ENCODE results near the gene SLC25A26. TPM values are rescaled to one million over a fixed set of nuclear protein-coding genes. Genes with fewer than 3 reads are reported as not detected.

SLC25A26 gene
- total RNA-seq, 4 donors from 2014 or later = 20.1 to 44.4 (median 23.2) TPM

- H3K27ac ChIP-seq = no peak overlapping the region
- no peaks in the 10 kb centered on the region for H3K9me3 ChIP-seq
- peaks cover 0 to 46% (median 0%) of the 10 kb centered on the region in 4 donors for H3K4me1 ChIP-seq
- no peaks in the 10 kb centered on the region for H3K27me3 ChIP-seq
- H3K36me3 ChIP-seq = no peaks in the 10 kb centered on the region
- 29 to 46% methylated on average over 6 of the region's 6 CpGs for WGBS, 2 donors
- DNase-seq (ENCODE audit: low spot score in 2 of 2) = no peak
- TF ChIP-seq POLR2A (IDR thresholded peaks at IDR 0.05) (no peak), EP300 (IDR thresholded peaks at IDR 0.05) (no peak), CTCF (IDR thresholded peaks at IDR 0.05) (no peak)
- H3K4me3 ChIP-seq = no peak overlapping the region
Observed at GRCh38 chr3:66353530-66353929, 132.7 kb downstream of the SLC25A26 start.

GRCh38 chr3:66354001-66354400 lies 133.2 kb downstream of the SLC25A26 start:
- TF ChIP-seq POLR2A (IDR thresholded peaks at IDR 0.05) (no peak), CTCF (IDR thresholded peaks at IDR 0.05) (no peak), EP300 (IDR thresholded peaks at IDR 0.05) (no peak)
- Histone ChIP-seq H3K4me3 (no peak overlapping the region), H3K27ac (no peak overlapping the region), H3K4me1 (peaks cover 0 to 46% (median 0%) of the 10 kb centered on the region in 4 donors), H3K9me3 (no peaks in the 10 kb centered on the region), H3K36me3 (no peaks in the 10 kb centered on the region), H3K27me3 (no peaks in the 10 kb centered on the region)
- 57 to 68% methylated on average over 2 of the region's 2 CpGs for WGBS, 2 donors
- DNase-seq (ENCODE audit: low spot score in 2 of 2) = no peak

GRCh38 chr3:66355394-66355793 lies 134.6 kb downstream of the SLC25A26 start:
- Histone ChIP-seq H3K27me3 (no peaks in the 10 kb centered on the region), H3K4me3 (no peak overlapping the region), H3K27ac (no peak overlapping the region), H3K36me3 (no peaks in the 10 kb centered on the region), H3K9me3 (no peaks in the 10 kb centered on the region), H3K4me1 (peaks cover 0 to 32% (median 0%) of the 10 kb centered on the region in 4 donors)
- DNase-seq (ENCODE audit: low spot score in 2 of 2) = no peak
- TF ChIP-seq CTCF (IDR thresholded peaks at IDR 0.05) (no peak), EP300 (IDR thresholded peaks at IDR 0.05) (no peak), POLR2A (IDR thresholded peaks at IDR 0.05) (no peak)
- WGBS, 2 donors = 94% methylated on average over 3 of the region's 3 CpGs

- H3K27me3 ChIP-seq = no peaks in the 10 kb centered on the region
- H3K4me1 ChIP-seq = peaks cover 0 to 30% (median 0%) of the 10 kb centered on the region in 4 donors
- TF ChIP-seq CTCF (IDR thresholded peaks at IDR 0.05) = no peak
- TF ChIP-seq EP300 (IDR thresholded peaks at IDR 0.05) = no peak
- no peak for TF ChIP-seq POLR2A (IDR thresholded peaks at IDR 0.05)
- WGBS, 2 donors = 56 to 63% methylated on average over 1 of the region's 1 CpG
- no peak overlapping the region for H3K4me3 ChIP-seq
- DNase-seq (ENCODE audit: low spot score in 2 of 2) = no peak
- no peaks in the 10 kb centered on the region for H3K36me3 ChIP-seq
- no peak overlapping the region for H3K27ac ChIP-seq
- no peaks in the 10 kb centered on the region for H3K9me3 ChIP-seq
Observed at GRCh38 chr3:66355997-66356396, 135.2 kb downstream of the SLC25A26 start.

- Histone ChIP-seq H3K4me1 (no peaks in the 10 kb centered on the region), H3K36me3 (no peaks in the 10 kb centered on the region), H3K27ac (no peak overlapping the region), H3K4me3 (no peak overlapping the region), H3K27me3 (no peaks in the 10 kb centered on the region), H3K9me3 (no peaks in the 10 kb centered on the region)
- no peak for DNase-seq (ENCODE audit: low spot score in 2 of 2)
- TF ChIP-seq CTCF (IDR thresholded peaks at IDR 0.05) (no peak), POLR2A (IDR thresholded peaks at IDR 0.05) (no peak), EP300 (IDR thresholded peaks at IDR 0.05) (no peak)
- WGBS, 2 donors = 96 to 98% methylated on average over 5 of the region's 5 CpGs
Observed at GRCh38 chr3:66361356-66361755, 140.6 kb downstream of the SLC25A26 start.

Measured in tibial nerve (tissue), 4 donors.